ENCODE data around the gene CRHR2.

Gene CRHR2

DNA sequence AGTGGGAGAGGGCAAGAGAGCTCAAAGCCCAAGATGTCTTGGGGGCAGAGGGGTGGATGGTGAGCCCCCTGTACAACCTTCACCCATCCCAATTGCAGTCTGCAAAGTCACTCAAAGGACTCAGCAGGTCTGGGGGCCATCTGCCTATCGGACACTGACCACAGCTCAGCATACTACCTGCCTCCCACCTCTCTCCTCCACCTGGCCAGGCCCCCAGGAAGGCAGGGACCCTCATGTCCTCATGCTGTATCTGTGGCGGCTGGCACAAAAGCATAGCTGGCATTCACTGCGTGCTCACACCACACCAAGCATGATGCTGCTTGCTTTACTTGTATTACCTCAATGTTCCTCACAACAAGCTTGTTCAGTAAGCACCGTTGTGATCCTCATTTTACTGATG lies 16.2 kb upstream of the CRHR2 start:
- peaks cover 16% of the 10 kb centered on the region for H3K4me1 ChIP-seq (ENCODE audit: insufficient read depth, insufficient read length)
- H3K27me3 ChIP-seq (ENCODE audit: insufficient read depth, insufficient read length), result no peaks in the 10 kb centered on the region
- H3K4me3 ChIP-seq (ENCODE audit: insufficient read length, low read depth), result no peak overlapping the region
- peak overlapping the region; percentile 32 for H3K9ac ChIP-seq (ENCODE audit: insufficient read length, low read depth)
- TF ChIP-seq YY1 (IDR thresholded peaks at IDR 0.05; ENCODE audit: insufficient read depth, insufficient read length) (no peak), ZNF274 (IDR thresholded peaks at IDR 0.05; ENCODE audit: low read depth, low read length) (no peak), SUZ12 (IDR thresholded peaks at IDR 0.05; ENCODE audit: extremely low read depth, insufficient read depth, insufficient read length) (no peak)
- no peaks in the 10 kb centered on the region for H3K36me3 ChIP-seq (ENCODE audit: insufficient read depth, insufficient read length, low read length)
- DNase-seq (ENCODE audit: low read depth, low spot score), result no peak
- no peaks in the 10 kb centered on the region for H3K9me3 ChIP-seq (ENCODE audit: insufficient read depth, low read length)

DNA sequence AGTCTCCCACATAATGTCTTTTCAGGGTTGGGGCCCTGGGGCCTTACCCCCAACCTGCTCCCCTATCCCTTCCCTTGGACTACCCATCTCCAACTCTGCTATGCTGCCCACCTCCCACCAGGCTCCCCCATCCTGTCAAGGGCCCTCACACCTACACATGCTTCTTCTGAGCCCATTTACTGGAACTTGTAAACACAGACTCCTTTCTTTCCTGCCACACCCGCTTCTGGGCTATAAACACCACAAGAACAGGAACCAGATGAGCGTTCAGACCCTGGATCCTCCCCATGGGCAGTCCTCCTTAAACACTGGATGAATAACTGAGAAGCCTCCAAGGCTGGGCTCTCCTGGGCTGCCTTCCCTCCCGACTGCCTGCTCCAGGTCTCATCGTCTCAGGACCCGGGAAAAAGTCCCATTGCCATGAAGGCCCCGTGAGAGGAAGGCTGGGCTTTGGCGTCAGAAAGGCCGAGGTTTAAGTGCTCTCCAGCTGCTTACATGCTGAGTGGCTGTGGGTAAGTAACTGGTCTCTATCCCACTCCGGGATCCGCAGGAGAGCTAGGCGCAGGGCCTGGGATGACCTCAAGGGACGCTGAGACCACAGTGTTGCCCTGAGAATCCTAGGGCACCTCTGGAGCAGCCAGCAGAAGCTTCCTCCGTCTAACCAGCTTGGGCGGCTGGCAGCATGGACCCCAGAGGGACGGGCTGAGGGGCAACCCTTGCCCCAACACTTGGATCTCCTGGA lies 15.6 kb upstream of the CRHR2 start:
- DNase-seq (ENCODE audit: low read depth, low spot score), result no peak
- Histone ChIP-seq H3K9ac (ENCODE audit: insufficient read length, low read depth) (peak overlapping the region; percentile 32), H3K9me3 (ENCODE audit: insufficient read depth, low read length) (no peaks in the 10 kb centered on the region), H3K4me3 (ENCODE audit: insufficient read length, low read depth) (no peak overlapping the region), H3K27me3 (ENCODE audit: insufficient read depth, insufficient read length) (no peaks in the 10 kb centered on the region), H3K36me3 (ENCODE audit: insufficient read depth, insufficient read length, low read length) (no peaks in the 10 kb centered on the region), H3K4me1 (ENCODE audit: insufficient read depth, insufficient read length) (peaks cover 16% of the 10 kb centered on the region)
- TF ChIP-seq YY1 (IDR thresholded peaks at IDR 0.05; ENCODE audit: insufficient read depth, insufficient read length) (no peak), SUZ12 (IDR thresholded peaks at IDR 0.05; ENCODE audit: extremely low read depth, insufficient read depth, insufficient read length) (no peak), ZNF274 (IDR thresholded peaks at IDR 0.05; ENCODE audit: low read depth, low read length) (no peak)

DNA sequence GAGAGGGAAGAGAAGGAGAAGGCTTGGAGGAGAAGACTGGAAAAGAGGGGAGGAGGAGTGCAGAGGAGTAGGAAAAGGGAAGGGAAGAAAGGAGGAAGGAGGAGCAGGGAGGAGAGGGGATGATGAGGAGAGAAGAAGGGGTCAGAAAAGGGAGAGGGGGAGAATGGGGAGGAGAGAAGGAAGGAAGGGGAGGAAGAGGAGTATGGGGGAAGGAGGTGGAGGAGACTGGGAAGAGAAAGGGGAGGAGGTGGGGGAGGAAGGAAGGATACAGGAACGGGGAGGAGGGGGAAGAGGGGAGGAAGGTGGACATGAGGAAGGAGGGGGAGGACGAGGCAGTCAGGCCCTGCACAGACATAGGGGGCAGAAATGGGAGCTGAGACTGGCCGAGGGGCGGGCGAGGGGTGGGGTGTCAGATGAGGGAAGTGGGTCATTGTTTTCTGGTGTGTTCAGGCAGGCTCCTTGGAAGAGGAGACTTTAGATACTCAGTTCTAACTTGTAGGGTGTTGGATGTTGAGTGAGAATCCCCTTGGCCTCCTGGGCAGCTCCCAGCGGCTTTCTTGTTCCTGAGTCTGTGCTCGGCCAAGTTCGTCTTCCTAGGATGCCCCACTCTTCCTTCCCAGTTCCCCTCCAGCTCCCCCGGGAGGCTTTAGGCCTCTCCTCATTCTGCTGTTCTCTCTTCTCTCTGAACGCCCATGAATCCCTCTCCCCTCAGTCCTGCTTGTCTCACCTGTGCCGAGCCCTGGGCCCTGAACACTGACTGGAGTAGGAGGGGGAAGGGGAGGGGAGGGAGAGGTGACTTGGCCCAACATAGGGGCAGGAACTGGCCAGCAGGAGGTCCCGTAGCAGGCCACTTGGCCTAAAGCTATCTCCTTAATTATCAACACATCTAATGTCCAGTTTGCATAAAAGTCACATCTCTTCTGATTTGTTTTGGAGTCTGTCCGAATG lies 12.8 kb upstream of the CRHR2 start:
- DNase-seq (ENCODE audit: low read depth, low spot score), result no peak
- Histone ChIP-seq H3K4me1 (ENCODE audit: insufficient read depth, insufficient read length) (peaks cover 10% of the 10 kb centered on the region), H3K9me3 (ENCODE audit: insufficient read depth, low read length) (no peaks in the 10 kb centered on the region), H3K27me3 (ENCODE audit: insufficient read depth, insufficient read length) (no peaks in the 10 kb centered on the region), H3K36me3 (ENCODE audit: insufficient read depth, insufficient read length, low read length) (no peaks in the 10 kb centered on the region), H3K9ac (ENCODE audit: insufficient read length, low read depth) (no peak overlapping the region), H3K4me3 (ENCODE audit: insufficient read length, low read depth) (no peak overlapping the region)
- TF ChIP-seq SUZ12 (IDR thresholded peaks at IDR 0.05; ENCODE audit: extremely low read depth, insufficient read depth, insufficient read length), result no peak
- no peak for TF ChIP-seq ZNF274 (IDR thresholded peaks at IDR 0.05; ENCODE audit: low read depth, low read length)
- TF ChIP-seq YY1 (IDR thresholded peaks at IDR 0.05; ENCODE audit: insufficient read depth, insufficient read length), result no peak

DNA sequence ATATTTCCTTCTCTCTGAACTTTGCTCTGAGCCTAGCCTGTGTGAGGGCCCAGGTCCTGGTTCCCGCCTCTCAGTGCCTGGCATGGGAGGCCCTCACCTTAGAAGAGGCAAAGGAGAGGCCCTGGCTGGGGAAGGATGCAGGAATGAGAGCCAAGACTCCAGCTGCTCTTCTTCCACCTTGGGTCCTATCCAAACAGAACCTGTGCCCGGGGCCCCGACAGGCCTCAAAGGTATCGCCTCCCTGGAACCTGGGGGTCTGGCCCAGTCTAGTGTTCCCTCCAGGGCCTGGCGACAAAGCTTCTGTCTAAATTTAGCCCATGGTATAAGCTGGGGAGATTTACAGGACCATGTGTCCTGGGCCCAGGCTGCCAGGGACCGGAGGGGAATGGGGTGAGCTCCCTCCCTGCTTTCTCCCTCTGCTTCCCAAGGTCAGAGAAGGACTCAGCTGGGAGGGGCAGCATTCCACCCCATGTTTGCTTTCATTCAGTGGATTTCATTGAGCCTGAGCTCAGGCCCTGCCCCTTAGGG lies 12.0 kb upstream of the CRHR2 start:
- Histone ChIP-seq H3K4me1 (ENCODE audit: insufficient read depth, insufficient read length) (peaks cover 10% of the 10 kb centered on the region), H3K9me3 (ENCODE audit: insufficient read depth, low read length) (no peaks in the 10 kb centered on the region), H3K27me3 (ENCODE audit: insufficient read depth, insufficient read length) (no peaks in the 10 kb centered on the region), H3K36me3 (ENCODE audit: insufficient read depth, insufficient read length, low read length) (no peaks in the 10 kb centered on the region), H3K9ac (ENCODE audit: insufficient read length, low read depth) (no peak overlapping the region), H3K4me3 (ENCODE audit: insufficient read length, low read depth) (no peak overlapping the region)
- TF ChIP-seq ZNF274 (IDR thresholded peaks at IDR 0.05; ENCODE audit: low read depth, low read length), result no peak
- no peak for TF ChIP-seq SUZ12 (IDR thresholded peaks at IDR 0.05; ENCODE audit: extremely low read depth, insufficient read depth, insufficient read length)
- no peak for TF ChIP-seq YY1 (IDR thresholded peaks at IDR 0.05; ENCODE audit: insufficient read depth, insufficient read length)
- no peak for DNase-seq (ENCODE audit: low read depth, low spot score)

DNA sequence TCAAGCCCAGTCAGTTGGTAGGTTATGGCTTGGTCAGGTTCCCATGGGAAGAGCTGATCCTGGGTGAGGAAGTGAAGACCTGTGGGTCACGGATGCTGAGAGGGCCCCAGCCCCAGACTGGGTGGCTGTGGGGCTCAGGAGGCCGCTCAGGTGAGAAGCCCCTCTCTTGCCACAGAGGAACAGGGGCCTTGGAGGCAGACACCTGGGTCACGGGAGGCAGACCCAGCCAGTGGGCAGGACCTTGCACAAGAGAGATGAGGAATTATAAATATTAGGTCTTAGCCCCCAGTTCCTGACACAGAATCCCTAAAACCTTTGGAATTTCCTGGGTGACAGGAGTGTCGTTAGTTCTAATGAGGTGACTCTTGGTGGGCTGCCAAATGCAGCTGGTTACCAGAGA lies 10.6 kb upstream of the CRHR2 start:
- no peak for DNase-seq (ENCODE audit: low read depth, low spot score)
- Histone ChIP-seq H3K9me3 (ENCODE audit: insufficient read depth, low read length) (no peaks in the 10 kb centered on the region), H3K36me3 (ENCODE audit: insufficient read depth, insufficient read length, low read length) (no peaks in the 10 kb centered on the region), H3K4me1 (ENCODE audit: insufficient read depth, insufficient read length) (peaks cover 13% of the 10 kb centered on the region), H3K4me3 (ENCODE audit: insufficient read length, low read depth) (no peak overlapping the region), H3K9ac (ENCODE audit: insufficient read length, low read depth) (no peak overlapping the region), H3K27me3 (ENCODE audit: insufficient read depth, insufficient read length) (no peaks in the 10 kb centered on the region)
- no peak for TF ChIP-seq YY1 (IDR thresholded peaks at IDR 0.05; ENCODE audit: insufficient read depth, insufficient read length)
- TF ChIP-seq SUZ12 (IDR thresholded peaks at IDR 0.05; ENCODE audit: extremely low read depth, insufficient read depth, insufficient read length), result no peak
- no peak for TF ChIP-seq ZNF274 (IDR thresholded peaks at IDR 0.05; ENCODE audit: low read depth, low read length)

DNA sequence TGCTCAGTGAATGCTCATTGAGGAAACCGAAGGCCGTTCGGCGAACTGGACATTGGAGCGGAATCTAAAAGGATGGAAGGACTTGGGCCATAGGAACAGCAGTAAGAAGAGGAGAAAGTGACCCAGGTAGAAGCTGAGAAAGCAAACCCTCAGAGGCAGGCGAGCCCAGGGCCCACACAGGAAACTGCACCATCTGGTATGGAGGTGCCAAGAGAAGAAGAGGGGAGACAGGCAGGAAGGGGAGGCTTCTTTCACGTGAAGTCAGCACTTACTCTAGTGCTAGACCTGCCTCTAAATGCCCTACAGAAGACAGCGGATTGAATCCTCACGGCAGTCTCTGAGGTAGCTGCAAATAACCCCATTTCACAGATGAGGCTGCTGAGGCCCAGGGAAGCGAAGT lies 10.2 kb upstream of the CRHR2 start:
- Histone ChIP-seq H3K36me3 (ENCODE audit: insufficient read depth, insufficient read length, low read length) (no peaks in the 10 kb centered on the region), H3K27me3 (ENCODE audit: insufficient read depth, insufficient read length) (no peaks in the 10 kb centered on the region), H3K9me3 (ENCODE audit: insufficient read depth, low read length) (no peaks in the 10 kb centered on the region), H3K9ac (ENCODE audit: insufficient read length, low read depth) (no peak overlapping the region), H3K4me1 (ENCODE audit: insufficient read depth, insufficient read length) (peaks cover 13% of the 10 kb centered on the region), H3K4me3 (ENCODE audit: insufficient read length, low read depth) (no peak overlapping the region)
- TF ChIP-seq SUZ12 (IDR thresholded peaks at IDR 0.05; ENCODE audit: extremely low read depth, insufficient read depth, insufficient read length), result no peak
- no peak for TF ChIP-seq YY1 (IDR thresholded peaks at IDR 0.05; ENCODE audit: insufficient read depth, insufficient read length)
- TF ChIP-seq ZNF274 (IDR thresholded peaks at IDR 0.05; ENCODE audit: low read depth, low read length), result no peak
- no peak for DNase-seq (ENCODE audit: low read depth, low spot score)

DNA sequence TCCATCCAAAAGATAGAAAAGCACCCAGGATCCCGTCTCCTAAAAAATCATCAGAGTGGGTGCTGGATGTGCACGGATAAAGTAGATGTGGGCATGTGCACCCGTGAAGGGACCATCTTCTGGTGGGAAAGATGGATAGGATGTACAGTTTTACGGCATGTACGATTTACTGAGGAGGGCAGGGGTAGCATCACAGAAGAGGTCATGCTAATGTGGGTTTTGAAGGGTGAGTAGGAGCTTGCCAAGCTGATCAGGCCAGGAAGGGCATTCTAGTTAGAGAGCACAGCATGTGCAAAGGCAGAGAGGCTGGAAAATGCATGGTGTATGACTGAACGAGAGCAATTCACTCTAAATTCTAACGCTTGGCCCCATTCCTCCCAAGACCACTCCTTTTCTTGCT lies 7.8 kb upstream of the CRHR2 start:
- Histone ChIP-seq H3K9ac (ENCODE audit: insufficient read length, low read depth) (no peak overlapping the region), H3K4me3 (ENCODE audit: insufficient read length, low read depth) (no peak overlapping the region), H3K36me3 (ENCODE audit: insufficient read depth, insufficient read length, low read length) (no peaks in the 10 kb centered on the region), H3K27me3 (ENCODE audit: insufficient read depth, insufficient read length) (no peaks in the 10 kb centered on the region), H3K4me1 (ENCODE audit: insufficient read depth, insufficient read length) (peaks cover 4% of the 10 kb centered on the region), H3K9me3 (ENCODE audit: insufficient read depth, low read length) (no peaks in the 10 kb centered on the region)
- TF ChIP-seq ZNF274 (IDR thresholded peaks at IDR 0.05; ENCODE audit: low read depth, low read length) (no peak), YY1 (IDR thresholded peaks at IDR 0.05; ENCODE audit: insufficient read depth, insufficient read length) (no peak), SUZ12 (IDR thresholded peaks at IDR 0.05; ENCODE audit: extremely low read depth, insufficient read depth, insufficient read length) (no peak)
- no peak for DNase-seq (ENCODE audit: low read depth, low spot score)
